ENCODE results near the gene C1QTNF2. TPM values are rescaled to one million over a fixed set of nuclear protein-coding genes. Genes with fewer than 3 reads are reported as not detected.

Gene C1QTNF2
- total RNA-seq, 1 experiment from 2014 or later: not detected

DNA sequence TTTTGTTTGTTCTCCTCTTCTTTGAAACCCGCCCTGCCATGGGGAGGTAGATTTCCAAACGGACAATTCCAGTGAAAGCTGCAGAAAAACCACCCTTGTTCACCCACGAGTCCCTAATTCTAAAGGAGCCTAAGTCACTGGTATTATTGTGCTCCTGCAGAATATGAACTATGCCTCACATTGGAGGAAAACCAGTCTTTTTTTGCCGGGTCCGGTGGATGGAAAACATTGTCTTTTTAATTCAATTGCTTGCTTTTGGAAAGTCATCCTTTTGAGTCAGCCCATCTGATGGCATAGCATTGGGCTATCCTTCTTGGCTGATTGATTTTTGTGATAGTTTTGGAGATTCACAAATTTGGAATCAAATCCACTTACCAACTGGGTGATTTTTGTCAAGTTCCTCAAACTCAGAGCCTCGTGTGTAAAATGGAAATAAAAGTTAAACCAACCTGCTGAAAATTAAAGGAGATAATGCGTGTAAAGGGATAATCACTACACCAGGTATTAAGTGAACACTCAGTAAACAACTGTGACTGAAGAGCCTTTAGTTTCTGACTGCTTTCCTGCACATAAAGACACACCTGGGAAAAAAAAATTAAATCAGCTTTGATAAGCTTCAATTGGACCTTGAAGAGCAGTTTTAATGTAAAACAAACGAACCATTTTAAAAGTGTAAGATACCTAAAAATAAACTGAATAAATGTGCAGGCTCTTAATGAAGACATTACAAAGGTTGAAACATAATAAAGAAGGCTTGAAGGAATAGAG lies 57.3 kb downstream of the C1QTNF2 start:
- peak; percentile 20 for DNase-seq (ENCODE audit: unreplicated experiment)
- no peak for TF ChIP-seq CTCF (IDR thresholded peaks at IDR 0.05; ENCODE audit: unreplicated experiment)
- peak overlapping the region; percentile 54 for H3K27ac Mint-ChIP-seq (ENCODE audit: low read depth, unreplicated experiment)
- H3K27me3 Mint-ChIP-seq (ENCODE audit: insufficient read depth, unreplicated experiment): peaks cover 10% of the 10 kb centered on the region
- peak overlapping the region; percentile 84 for H3K4me3 Mint-ChIP-seq (ENCODE audit: unreplicated experiment)
- peaks cover 26% of the 10 kb centered on the region for H3K4me1 Mint-ChIP-seq (ENCODE audit: insufficient read depth, unreplicated experiment)
- POLR2A ChIA-PET: interaction anchor here (1.2 to 1.7 kb wide), 2 partner anchors 10 to 26 kb away, joined by 4 to 7 read pairs; no protein-coding TSS in a partner anchor
- intact Hi-C loops (cut with micrococcal nuclease): no loop called here
- TSS peak; percentile 42 for BruUV-seq (replicated peaks)
- H3K36me3 Mint-ChIP-seq (ENCODE audit: insufficient read depth, unreplicated experiment): no peaks in the 10 kb centered on the region
- H3K9me3 Mint-ChIP-seq (ENCODE audit: unreplicated experiment): no peaks in the 10 kb centered on the region
- CTCF ChIA-PET: interaction anchor here (0.6 to 0.9 kb wide), 3 partner anchors 19 to 70 kb away, joined by 3 to 5 read pairs (median 3); no protein-coding TSS in a partner anchor

DNA sequence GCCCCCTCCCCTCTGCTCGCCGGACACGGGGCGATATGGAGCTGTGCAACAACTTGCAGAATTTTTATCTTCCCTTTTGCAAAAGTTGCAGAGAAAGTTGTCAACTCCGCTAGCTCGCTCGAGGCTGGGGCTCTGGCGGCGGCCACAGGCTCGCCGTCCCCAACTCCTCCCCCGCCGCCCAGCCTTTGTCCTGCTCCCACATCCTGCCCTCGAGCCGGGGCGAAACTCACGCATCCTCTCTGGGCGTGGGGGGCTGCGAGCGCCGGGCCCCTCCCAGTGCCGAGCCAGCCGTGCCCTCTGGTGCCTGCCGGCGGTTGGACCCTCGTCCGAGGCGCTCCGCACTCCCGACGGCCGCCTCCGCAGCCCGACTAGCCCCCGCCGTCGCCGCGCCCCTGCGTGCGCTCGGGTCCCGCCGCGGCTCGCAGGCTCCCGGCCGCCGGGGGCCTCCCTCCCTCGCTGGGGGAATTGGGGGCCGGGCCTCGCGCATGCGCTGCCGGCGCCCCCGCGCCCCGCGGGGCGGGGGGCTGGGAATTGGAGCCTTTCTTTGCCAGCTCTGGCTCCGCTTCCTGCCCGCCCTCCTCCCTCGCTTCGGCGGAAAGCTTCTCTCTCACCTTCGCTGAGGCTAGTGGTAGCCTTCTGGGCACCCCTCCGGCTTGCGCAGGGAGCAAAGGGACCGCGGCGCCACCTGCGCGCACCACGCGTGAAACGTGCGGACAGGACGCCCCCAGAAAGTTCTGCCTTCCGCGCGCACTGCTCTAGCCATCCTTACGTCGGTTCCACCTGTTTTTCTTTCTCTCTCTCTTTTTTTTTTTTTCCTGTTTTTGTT lies 58.1 kb downstream of the C1QTNF2 start, which contains the start of gene CCNJL:
Gene CCNJL, minus strand, starts transcription at position 431 of the 826 bp plus-strand sequence. CDS start 641 bp downstream, outside the sequence.
- peak; percentile 59 for DNase-seq (ENCODE audit: unreplicated experiment)
- POLR2A ChIA-PET: interaction anchor here (0.7 to 1.7 kb wide), 5 partner anchors 11 to 1104 kb away, joined by 3 to 7 read pairs (median 4); no protein-coding TSS in a partner anchor
- H3K36me3 Mint-ChIP-seq (ENCODE audit: insufficient read depth, unreplicated experiment): no peaks in the 10 kb centered on the region
- intact Hi-C loops (cut with micrococcal nuclease): no loop called here
- H3K9me3 Mint-ChIP-seq (ENCODE audit: unreplicated experiment): no peaks in the 10 kb centered on the region
- peaks cover 26% of the 10 kb centered on the region for H3K4me1 Mint-ChIP-seq (ENCODE audit: insufficient read depth, unreplicated experiment)
- peak within 1 kb of the TSS; percentile 84 for H3K4me3 Mint-ChIP-seq (ENCODE audit: unreplicated experiment)
- peak within 1 kb of the TSS; percentile 54 for H3K27ac Mint-ChIP-seq (ENCODE audit: low read depth, unreplicated experiment)
- no peak for TF ChIP-seq CTCF (IDR thresholded peaks at IDR 0.05; ENCODE audit: unreplicated experiment)
- CTCF ChIA-PET: interaction anchor here (0.8 to 1.8 kb wide), 2 partner anchors 33 to 56 kb away, joined by 3 to 6 read pairs; no protein-coding TSS in a partner anchor
- BruUV-seq (replicated peaks): no TSS peak
- peaks cover 10% of the 10 kb centered on the region for H3K27me3 Mint-ChIP-seq (ENCODE audit: insufficient read depth, unreplicated experiment)

DNA sequence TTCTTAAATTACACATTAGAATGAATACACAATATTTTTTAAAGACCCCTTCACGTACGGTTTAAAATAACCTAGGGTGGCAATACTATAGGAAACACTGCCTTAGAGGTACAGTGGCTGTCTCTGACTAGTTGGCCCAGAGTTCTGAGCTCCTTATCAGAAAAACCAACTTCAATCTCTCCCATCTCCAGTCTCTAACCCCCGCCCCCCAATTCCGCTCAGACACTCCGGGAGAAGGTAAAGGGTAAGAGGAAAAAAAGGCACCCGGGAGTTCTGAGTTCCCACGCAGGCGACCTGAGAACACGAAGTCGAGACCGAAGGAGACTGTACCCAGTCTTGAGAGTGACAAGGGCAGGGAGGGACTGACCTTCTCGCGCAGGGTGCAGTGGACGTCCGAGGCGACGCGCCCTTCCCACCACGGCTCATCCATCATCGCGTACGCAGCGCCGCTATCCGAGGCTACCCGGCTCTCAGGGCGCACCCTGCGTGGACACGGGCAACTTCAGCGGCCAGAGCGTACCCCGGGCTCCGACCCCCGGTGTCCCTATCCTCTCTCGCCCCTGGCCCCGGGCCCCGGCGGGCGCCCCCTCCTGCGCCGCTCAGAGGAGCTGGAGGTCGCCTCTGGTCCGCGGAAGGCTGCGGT lies 58.8 kb downstream of the C1QTNF2 start:
- H3K36me3 Mint-ChIP-seq (ENCODE audit: insufficient read depth, unreplicated experiment): no peaks in the 10 kb centered on the region
- no peak for DNase-seq (ENCODE audit: unreplicated experiment)
- CTCF ChIA-PET: interaction anchor here (0.6 to 1.8 kb wide), 4 partner anchors 34 to 347 kb away, joined by 3 to 6 read pairs (median 4); no protein-coding TSS in a partner anchor
- no TSS peak for BruUV-seq (replicated peaks)
- H3K4me3 Mint-ChIP-seq (ENCODE audit: unreplicated experiment): peak overlapping the region; percentile 84
- TF ChIP-seq CTCF (IDR thresholded peaks at IDR 0.05; ENCODE audit: unreplicated experiment): no peak
- POLR2A ChIA-PET: interaction anchor here (0.7 to 1.3 kb wide), 7 partner anchors 12 to 1105 kb away, joined by 3 to 6 read pairs (median 3); no protein-coding TSS in a partner anchor
- H3K9me3 Mint-ChIP-seq (ENCODE audit: unreplicated experiment): no peaks in the 10 kb centered on the region
- intact Hi-C loops (cut with micrococcal nuclease): no loop called here
- peaks cover 25% of the 10 kb centered on the region for H3K4me1 Mint-ChIP-seq (ENCODE audit: insufficient read depth, unreplicated experiment)
- H3K27me3 Mint-ChIP-seq (ENCODE audit: insufficient read depth, unreplicated experiment): peaks cover 10% of the 10 kb centered on the region
- H3K27ac Mint-ChIP-seq (ENCODE audit: low read depth, unreplicated experiment): peak overlapping the region; percentile 54
